T-helper 17 cell (primary cell): ENCODE measurements around the gene KIRREL3. TPM values are rescaled to one million over a fixed set of nuclear protein-coding genes. Genes with fewer than 3 reads are reported as not detected.

Experiments used
- ATAC-seq: fragments of 150-1000 bp; cut with Tn5 transposase; 2 replicates; pipeline ENCODE4 v1.10.0; 2021; ENCODE audit warnings: mild to moderate bottlenecking, moderate library complexity
- DNase-seq, 3 donors: peaks; one replicate each; pipeline versions ENCODE4 v3.0.0 to v3.0.0-alpha.2; 2020 to 2021
- H3K9me3 ChIP-seq: one replicate; pipeline ENCODE4 v1.7.0; 2013; ENCODE audit warnings: low read length, mild to moderate bottlenecking; ENCODE audit not compliant: control insufficient read depth, poor library complexity, severe bottlenecking
- H3K27ac Mint-ChIP-seq: one replicate; pipeline ENCODE4 v1.8.0; 2022; ENCODE audit warnings: mild to moderate bottlenecking, moderate library complexity, mixed read lengths
- H3K27me3 Mint-ChIP-seq: one replicate; pipeline ENCODE4 v1.8.0; 2022; ENCODE audit warnings: mixed read lengths
- H3K36me3 Mint-ChIP-seq: one replicate; pipeline ENCODE4 v1.8.0; 2022; ENCODE audit warnings: low read depth, mixed read lengths
- H3K4me1 Mint-ChIP-seq: one replicate; pipeline ENCODE4 v1.8.0; 2022; ENCODE audit warnings: mild to moderate bottlenecking, mixed read lengths
- H3K4me3 Mint-ChIP-seq: one replicate; pipeline ENCODE4 v1.8.0; 2022; ENCODE audit warnings: mild to moderate bottlenecking, moderate library complexity, mixed read lengths
- total RNA-seq, 4 donors: library from RNA in 2 of 4; stranded (reverse) in 2 of 4; gene quantifications; one replicate each; pipeline ENCODE4 v1.2.3 and lab custom pipeline; 2022 to 2026

KIRREL3 gene
- total RNA-seq, 2 donors from 2014 or later: not detected

DNA sequence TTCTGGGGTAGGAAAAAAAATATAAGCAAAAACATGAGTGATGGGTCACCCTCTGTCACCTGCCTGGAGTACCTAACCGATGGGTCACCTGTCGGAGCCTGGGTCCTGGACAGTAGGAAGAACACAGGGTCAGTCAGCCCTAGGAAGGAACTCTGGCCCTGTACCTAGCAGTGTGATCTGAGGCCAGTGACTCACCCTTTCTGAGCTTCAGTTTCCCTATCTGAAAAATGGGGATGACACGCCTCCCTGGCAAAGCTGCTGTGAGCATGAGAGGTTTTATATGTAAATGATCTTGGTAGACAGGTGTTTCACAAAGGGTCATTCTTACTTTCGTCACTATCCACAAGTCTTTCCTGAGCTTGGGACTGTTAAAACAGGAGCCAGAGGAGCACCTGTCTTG is 463.1 kb downstream of the KIRREL3 start:
- DNase-seq: no peak
- H3K36me3 Mint-ChIP-seq: no peaks in the 10 kb centered on the region
- no peaks in the 10 kb centered on the region for H3K9me3 ChIP-seq
- H3K4me3 Mint-ChIP-seq: no peak overlapping the region
- no peak overlapping the region for H3K27ac Mint-ChIP-seq
- H3K27me3 Mint-ChIP-seq: peaks cover 34% of the 10 kb centered on the region
- no peak for ATAC-seq
- H3K4me1 Mint-ChIP-seq: no peaks in the 10 kb centered on the region

DNA sequence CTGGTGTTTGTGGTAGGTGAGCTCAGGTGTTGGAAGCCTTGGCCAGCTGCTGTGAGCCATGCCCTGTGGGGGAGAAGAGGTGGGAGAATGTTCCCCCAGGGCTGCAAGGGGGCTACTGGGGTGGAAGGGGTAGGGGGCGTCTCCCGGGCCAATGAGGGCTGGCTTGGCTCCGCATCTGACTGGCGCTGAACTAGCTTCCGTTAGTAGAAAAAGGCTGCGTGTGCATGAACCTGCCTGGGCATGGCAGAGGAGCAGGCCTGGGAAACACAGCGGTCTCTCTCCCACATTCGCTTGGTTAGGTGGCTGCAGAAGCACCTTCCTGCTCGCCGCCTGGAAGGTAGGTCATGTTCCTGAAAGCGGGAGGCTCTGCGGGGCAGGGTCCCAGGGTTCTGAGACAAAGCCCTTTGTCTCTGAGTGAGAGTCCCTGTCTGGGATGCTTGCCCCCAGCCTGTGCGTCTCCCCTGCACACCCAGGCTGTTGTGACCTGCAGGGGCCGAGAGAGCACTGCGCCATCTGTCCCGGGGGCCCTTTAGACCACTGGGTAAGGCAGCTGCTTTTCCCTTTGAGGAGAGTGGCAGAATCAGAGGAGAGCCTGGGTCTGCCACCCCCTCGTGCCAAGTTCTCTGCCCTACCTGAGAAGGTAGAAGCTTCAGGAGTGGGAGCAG is 466.3 kb downstream of the KIRREL3 start:
- Mint-ChIP-seq H3K4me1 (no peaks in the 10 kb centered on the region), H3K4me3 (no peak overlapping the region), H3K36me3 (no peaks in the 10 kb centered on the region), H3K27ac (no peak overlapping the region), H3K27me3 (peaks cover 33% of the 10 kb centered on the region)
- DNase-seq: no peak
- no peaks in the 10 kb centered on the region for H3K9me3 ChIP-seq
- ATAC-seq: no peak

DNA sequence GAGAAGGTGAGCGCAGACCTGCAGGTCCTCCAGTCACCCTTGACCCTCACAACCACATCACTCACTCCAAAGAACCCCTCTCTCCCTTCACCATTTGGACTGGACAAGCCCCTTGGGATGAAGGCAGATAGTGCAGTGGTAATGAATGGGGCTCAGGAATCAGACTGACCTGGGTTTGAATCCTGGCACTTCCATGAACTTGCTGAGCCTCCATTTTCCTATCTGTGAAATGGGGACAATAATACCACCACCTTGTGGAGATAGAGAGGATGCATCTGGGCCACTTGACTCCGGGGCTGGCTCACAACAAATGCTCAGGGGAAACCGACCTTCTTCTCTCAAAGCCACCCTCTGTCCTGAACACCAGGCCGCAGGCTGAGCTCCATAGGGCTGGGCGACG is 467.0 kb downstream of the KIRREL3 start:
- H3K9me3 ChIP-seq: no peaks in the 10 kb centered on the region
- Mint-ChIP-seq H3K27ac (no peak overlapping the region), H3K27me3 (peaks cover 31% of the 10 kb centered on the region), H3K4me1 (no peaks in the 10 kb centered on the region), H3K4me3 (no peak overlapping the region), H3K36me3 (no peaks in the 10 kb centered on the region)
- DNase-seq: no peak
- no peak for ATAC-seq

DNA sequence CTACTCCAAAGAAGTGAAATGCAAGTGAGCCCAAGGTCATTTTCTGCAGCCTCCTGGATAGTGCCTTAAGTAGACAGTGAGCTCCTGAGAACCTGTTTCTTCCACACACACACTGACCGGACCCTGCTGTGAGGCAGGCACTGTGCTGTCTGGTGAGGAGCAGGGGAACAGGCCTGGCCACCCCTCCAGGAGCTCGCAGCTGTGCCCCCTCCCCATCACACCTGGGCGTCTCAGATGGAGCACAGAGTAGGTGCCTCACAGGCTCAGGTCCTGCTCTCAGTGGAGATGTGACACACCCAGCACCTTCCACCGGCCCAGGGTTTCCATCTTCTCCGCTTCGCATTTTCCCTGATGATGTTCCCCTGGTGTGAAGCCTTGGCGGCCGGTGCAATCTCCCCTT is 470.2 kb downstream of the KIRREL3 start:
- no peak overlapping the region for H3K4me3 Mint-ChIP-seq
- H3K27ac Mint-ChIP-seq: no peak overlapping the region
- ATAC-seq (no peak), DNase-seq (no peak)
- H3K36me3 Mint-ChIP-seq: no peaks in the 10 kb centered on the region
- peaks cover 38% of the 10 kb centered on the region for H3K27me3 Mint-ChIP-seq
- no peaks in the 10 kb centered on the region for H3K4me1 Mint-ChIP-seq
- no peaks in the 10 kb centered on the region for H3K9me3 ChIP-seq

DNA sequence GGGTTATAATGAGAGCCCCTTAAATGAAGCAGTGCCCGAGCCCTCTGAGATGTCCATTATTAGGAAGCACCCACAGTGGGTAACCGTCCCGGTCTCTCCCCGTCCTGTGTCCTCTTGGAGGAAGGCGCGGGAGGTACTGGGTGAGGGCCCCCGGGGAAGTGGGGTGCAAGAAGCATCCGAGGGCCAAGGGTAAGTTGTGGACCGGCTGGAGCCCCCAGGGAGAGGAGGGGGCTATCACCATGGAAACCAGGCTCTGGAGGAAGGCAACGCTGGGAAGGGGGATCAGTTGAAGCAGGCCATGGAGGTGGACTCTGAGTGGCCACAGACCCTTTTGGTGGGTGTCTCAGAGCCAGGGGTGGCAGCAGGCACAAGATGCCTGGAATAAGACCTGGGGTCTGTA is 471.5 kb downstream of the KIRREL3 start:
- peaks cover 43% of the 10 kb centered on the region for H3K27me3 Mint-ChIP-seq
- no peaks in the 10 kb centered on the region for H3K9me3 ChIP-seq
- H3K4me3 Mint-ChIP-seq: no peak overlapping the region
- no peaks in the 10 kb centered on the region for H3K36me3 Mint-ChIP-seq
- ATAC-seq: no peak
- no peak overlapping the region for H3K27ac Mint-ChIP-seq
- DNase-seq: no peak
- H3K4me1 Mint-ChIP-seq: no peaks in the 10 kb centered on the region

DNA sequence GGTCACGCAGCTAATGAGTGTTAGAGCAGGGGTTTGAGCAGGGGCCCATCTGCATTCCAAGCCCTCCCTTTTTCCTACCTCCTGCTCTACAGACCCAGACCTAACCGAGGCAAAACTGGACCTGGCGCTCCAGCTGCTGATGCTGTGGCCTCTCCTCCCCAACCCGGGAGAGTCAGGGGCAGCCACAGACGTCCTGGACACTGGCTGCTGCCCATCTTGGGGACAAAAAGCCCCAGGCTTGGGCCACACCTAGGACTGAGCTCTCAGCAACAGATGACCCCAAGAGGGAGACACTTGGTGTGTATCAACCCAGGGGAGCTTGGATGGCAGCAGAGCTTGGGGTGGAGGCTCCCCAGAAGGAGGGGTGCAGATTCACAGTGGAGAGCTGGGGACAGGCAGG is 472.5 kb downstream of the KIRREL3 start:
- Mint-ChIP-seq H3K27ac (no peak overlapping the region), H3K36me3 (no peaks in the 10 kb centered on the region), H3K27me3 (peaks cover 50% of the 10 kb centered on the region), H3K4me3 (no peak overlapping the region), H3K4me1 (peaks cover 2% of the 10 kb centered on the region)
- H3K9me3 ChIP-seq: no peaks in the 10 kb centered on the region
- DNase-seq: no peak
- ATAC-seq: no peak

DNA sequence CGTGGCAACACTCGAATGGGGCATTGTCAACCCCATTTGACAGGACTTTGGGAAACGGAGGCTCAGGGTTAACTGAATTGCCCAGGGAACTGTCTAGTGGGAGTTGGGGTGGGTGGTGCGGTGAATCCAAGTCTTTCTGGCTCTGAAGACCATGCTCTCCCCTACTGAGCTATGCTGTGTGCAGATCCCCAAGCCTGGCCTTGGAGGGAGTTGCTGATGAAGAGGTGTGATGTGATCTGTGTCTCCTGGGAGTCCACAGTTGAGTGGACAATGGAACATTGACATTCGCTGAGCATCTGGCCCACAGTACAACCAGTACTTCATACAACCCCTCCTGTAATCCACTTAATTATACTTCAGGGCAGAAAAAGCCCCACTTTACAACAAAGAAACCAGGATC is 472.9 kb downstream of the KIRREL3 start:
- DNase-seq: no peak
- Mint-ChIP-seq H3K27ac (no peak overlapping the region), H3K4me3 (no peak overlapping the region), H3K36me3 (no peaks in the 10 kb centered on the region), H3K27me3 (peaks cover 54% of the 10 kb centered on the region), H3K4me1 (peaks cover 2% of the 10 kb centered on the region)
- no peak for ATAC-seq
- no peaks in the 10 kb centered on the region for H3K9me3 ChIP-seq

DNA sequence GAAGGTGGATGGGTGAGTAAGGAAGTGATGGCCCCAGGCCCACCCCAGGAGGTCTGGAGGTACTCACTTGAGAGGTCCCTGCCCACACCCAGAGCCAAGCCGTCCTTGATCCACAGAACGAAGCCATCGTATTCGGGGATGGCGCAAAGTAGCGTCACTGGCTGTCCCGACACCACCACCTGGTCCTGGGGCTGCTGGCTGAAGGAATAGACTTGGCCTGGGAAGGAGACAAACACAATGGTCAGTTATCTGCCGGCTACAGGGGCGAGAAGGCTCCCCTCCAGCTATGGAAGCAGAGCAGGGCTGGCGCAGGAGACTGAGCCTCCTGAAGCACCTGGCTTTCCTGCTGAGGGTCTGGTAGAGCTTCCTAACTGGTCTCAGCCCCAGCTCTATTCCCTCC is 474.1 kb downstream of the KIRREL3 start:
- ATAC-seq: no peak

DNA sequence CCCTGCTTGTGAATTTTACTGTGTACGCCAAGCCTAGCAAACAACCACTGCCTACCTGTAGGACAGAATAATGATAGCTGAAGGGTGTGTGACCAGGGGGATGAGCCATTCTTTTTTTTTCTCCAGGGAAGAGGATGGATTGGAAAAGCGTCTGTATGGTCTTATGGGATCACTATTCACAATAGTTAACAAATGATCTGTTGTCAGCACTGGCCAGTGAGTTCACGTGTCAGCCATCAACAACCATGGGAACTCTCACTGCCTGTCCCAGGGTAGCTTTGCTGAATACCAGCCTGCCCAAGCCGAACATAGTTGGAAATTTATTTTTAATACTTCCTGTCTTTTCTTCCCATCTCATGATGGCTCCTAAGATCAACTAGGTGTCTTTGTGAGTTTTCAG is 474.9 kb downstream of the KIRREL3 start:
- no peak for ATAC-seq
- peaks cover 2% of the 10 kb centered on the region for H3K4me1 Mint-ChIP-seq

More for the DNA sequence above, 474.1 kb downstream of the KIRREL3 start:
- peaks cover 52% of the 10 kb centered on the region for H3K27me3 Mint-ChIP-seq
- peaks cover 2% of the 10 kb centered on the region for H3K4me1 Mint-ChIP-seq
- H3K9me3 ChIP-seq: no peaks in the 10 kb centered on the region
- H3K4me3 Mint-ChIP-seq: no peak overlapping the region
- DNase-seq: no peak
- H3K27ac Mint-ChIP-seq: no peak overlapping the region
- H3K36me3 Mint-ChIP-seq: no peaks in the 10 kb centered on the region

DNA sequence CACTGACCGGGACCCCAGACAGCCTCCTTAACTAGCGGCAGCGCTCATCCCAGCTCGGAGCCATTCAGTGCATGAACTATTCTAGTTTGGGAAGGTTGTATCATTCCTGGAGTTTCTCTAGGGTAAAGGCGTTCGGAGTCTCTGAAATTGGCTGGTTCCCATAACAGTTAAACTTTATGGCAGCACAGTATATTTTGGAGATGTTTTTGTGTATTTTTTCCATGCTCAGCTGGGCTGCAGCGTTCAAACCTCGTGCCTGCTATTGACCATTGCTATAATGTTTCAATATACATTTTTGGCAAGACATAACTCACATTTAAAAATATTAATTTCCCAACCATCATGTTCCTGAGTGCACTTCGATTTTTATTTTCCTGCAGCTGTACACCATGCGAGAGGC is 475.4 kb downstream of the KIRREL3 start:
- Mint-ChIP-seq H3K4me1 (peaks cover 2% of the 10 kb centered on the region), H3K36me3 (no peaks in the 10 kb centered on the region), H3K27ac (no peak overlapping the region), H3K27me3 (peaks cover 50% of the 10 kb centered on the region), H3K4me3 (no peak overlapping the region)
- no peaks in the 10 kb centered on the region for H3K9me3 ChIP-seq
- ATAC-seq: no peak
- no peak for DNase-seq

More for the DNA sequence above, 474.9 kb downstream of the KIRREL3 start:
- H3K9me3 ChIP-seq: no peaks in the 10 kb centered on the region
- DNase-seq: no peak
- no peak overlapping the region for H3K4me3 Mint-ChIP-seq
- no peaks in the 10 kb centered on the region for H3K36me3 Mint-ChIP-seq
- peaks cover 46% of the 10 kb centered on the region for H3K27me3 Mint-ChIP-seq
- no peak overlapping the region for H3K27ac Mint-ChIP-seq

DNA sequence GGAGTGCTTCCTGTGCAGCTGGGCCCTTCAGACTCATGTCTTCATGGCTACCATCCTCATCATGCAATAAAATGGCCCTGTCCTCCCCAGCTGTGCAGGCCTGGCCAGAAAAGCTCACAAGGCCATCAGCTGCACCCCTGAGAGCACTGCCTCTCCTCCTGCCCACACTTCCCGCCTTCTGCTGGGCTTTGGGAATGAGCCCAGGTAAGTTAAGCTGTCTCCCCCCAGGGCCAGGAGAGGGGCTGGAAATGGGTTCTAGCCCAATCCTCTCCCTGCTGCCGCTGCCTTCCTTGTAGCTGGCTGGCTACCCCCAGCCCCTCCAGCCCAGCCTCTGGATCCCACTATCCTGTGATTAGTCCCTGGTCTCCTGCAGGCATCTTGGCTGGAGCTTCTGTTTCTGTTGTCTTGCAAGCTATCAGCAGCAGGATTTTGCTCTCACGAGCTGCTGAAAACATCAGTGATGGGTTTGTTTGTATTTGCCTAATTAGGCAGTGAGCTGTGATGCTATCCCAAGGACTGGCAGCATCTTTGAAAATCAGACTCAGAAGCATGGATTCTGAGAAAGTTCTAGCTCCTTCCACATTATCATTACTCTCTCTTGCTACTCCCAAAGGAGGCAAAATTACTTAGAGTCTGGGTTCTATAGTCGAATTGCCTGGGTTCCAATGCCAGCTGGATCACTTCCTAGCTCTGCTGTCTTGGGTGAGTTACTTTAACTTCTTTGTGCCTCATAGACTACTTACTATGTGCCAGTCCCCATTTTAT is 476.9 kb downstream of the KIRREL3 start:
- no peaks in the 10 kb centered on the region for H3K9me3 ChIP-seq
- ATAC-seq: no peak
- Mint-ChIP-seq H3K27ac (no peak overlapping the region), H3K27me3 (peaks cover 62% of the 10 kb centered on the region), H3K36me3 (no peaks in the 10 kb centered on the region), H3K4me1 (peaks cover 2% of the 10 kb centered on the region), H3K4me3 (no peak overlapping the region)
- DNase-seq: no peak

DNA sequence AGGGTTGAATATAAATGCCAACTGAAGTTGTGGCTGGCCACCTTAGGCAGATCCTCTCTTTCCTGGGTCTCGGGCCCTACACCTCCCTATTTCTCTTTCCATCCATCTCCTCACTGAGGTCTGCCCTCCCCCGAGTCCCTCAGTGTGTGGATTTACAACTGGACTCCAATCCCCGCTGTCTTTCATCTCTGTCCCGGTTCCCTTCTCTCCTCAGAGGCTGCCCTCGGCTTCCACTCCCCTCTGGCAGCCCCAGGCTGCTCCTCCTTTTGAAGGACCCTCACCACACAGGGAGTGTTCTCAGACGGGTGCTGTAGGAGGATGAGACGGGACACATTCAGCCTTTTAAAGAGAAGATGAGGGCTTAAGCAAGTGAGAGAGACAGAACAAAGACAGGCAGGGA is 478.0 kb downstream of the KIRREL3 start:
- peaks cover 2% of the 10 kb centered on the region for H3K4me1 Mint-ChIP-seq
- H3K9me3 ChIP-seq: no peaks in the 10 kb centered on the region
- H3K27ac Mint-ChIP-seq: no peak overlapping the region
- DNase-seq (no peak), ATAC-seq (no peak)
- no peak overlapping the region for H3K4me3 Mint-ChIP-seq
- peaks cover 64% of the 10 kb centered on the region for H3K27me3 Mint-ChIP-seq
- no peaks in the 10 kb centered on the region for H3K36me3 Mint-ChIP-seq

DNA sequence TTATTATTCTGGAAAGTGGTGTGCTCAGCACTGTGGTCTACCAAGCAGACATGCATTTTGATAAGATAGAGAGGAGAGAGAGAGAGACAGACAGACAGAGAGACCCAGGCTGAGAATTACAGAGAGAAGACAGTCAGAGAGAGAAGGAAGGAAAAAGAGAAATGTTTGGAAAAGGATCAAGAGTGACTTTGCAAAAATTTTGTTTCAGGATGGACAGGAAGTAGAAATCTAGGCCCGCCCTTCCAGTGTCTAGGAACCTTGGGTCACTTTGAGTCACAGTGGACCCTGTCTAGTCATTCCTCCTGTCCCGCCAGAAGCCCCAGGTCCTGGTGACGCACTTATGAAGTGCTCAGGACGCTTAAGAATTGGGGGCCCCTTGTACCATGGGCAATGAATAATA is 478.4 kb downstream of the KIRREL3 start:
- H3K27ac Mint-ChIP-seq: no peak overlapping the region
- H3K4me3 Mint-ChIP-seq: no peak overlapping the region
- H3K9me3 ChIP-seq: no peaks in the 10 kb centered on the region
- no peak for ATAC-seq
- no peak for DNase-seq
- H3K36me3 Mint-ChIP-seq: no peaks in the 10 kb centered on the region
- peaks cover 64% of the 10 kb centered on the region for H3K27me3 Mint-ChIP-seq
- peaks cover 2% of the 10 kb centered on the region for H3K4me1 Mint-ChIP-seq

DNA sequence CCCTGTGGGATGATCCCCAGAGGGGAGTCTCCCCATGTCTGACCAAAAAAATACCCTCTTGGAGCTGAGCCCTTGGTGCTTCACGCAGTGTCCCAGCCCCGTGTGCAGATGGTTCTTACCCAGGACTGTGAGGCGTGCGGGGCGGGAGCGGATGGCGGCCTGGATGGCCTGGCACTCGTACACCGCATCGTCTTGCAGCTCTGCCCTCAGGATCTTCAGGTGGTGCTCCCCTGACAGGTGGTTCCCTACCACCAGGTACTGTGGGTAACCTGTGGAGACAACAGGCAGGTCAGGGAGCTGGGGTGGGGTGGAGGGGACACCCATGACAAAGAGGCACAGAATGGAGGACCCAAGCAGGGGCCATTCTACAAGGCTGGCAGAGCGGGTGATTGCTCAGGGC is 479.4 kb downstream of the KIRREL3 start:
- no peaks in the 10 kb centered on the region for H3K36me3 Mint-ChIP-seq
- peaks cover 2% of the 10 kb centered on the region for H3K4me1 Mint-ChIP-seq
- no peak overlapping the region for H3K27ac Mint-ChIP-seq
- no peak overlapping the region for H3K4me3 Mint-ChIP-seq
- no peak for ATAC-seq
- peaks cover 62% of the 10 kb centered on the region for H3K27me3 Mint-ChIP-seq
- no peak for DNase-seq
- H3K9me3 ChIP-seq: no peaks in the 10 kb centered on the region
